Stimulated activated naive CD4-positive, alpha-beta T cell (primary cell): ENCODE measurements around the gene PSKH1.
A peak's percentile ranks its signal among the peaks of the same experiment; 100 is the strongest.

Source experiments
- DNase-seq, 6 experiments: peaks; one replicate each; lab custom pipeline; 2025; lab: John Stamatoyannopoulos, UW

The PSKH1 gene

GRCh38 chr16:67865318-67865717 is 27.7 kb upstream of the PSKH1 start:
- peak in 2 of 6 experiments; percentile 8 to 12 for DNase-seq

- DNase-seq = no peak
These were observed 24.8 kb upstream of the PSKH1 start for GRCh38 chr16:67868290-67868689.

- DNase-seq = no peak
These were observed 23.4 kb upstream of the PSKH1 start for GRCh38 chr16:67869653-67870052.

DNA sequence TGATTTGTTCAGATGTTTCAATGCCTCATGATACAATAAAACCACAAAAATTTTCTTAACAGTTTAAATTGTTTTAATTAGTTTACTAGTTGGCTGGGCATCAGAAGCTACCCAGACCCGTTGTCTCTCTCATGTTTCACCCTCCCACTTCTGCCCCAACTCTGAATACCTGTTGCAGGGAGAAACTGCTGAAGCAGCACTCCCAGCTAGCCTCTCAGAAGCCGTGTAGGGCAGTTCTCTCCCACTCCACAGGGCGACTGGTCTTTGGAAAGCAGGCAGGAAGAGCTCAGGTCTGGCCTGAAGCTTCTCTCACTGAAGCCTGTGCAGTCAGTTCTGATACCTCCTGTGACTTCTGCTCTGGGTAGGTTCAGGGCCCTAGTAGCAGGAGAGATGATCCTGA is 21.8 kb upstream of the PSKH1 start:
- no peak for DNase-seq

- no peak for DNase-seq
These were observed 20.9 kb upstream of the PSKH1 start for GRCh38 chr16:67872131-67872630.

DNA sequence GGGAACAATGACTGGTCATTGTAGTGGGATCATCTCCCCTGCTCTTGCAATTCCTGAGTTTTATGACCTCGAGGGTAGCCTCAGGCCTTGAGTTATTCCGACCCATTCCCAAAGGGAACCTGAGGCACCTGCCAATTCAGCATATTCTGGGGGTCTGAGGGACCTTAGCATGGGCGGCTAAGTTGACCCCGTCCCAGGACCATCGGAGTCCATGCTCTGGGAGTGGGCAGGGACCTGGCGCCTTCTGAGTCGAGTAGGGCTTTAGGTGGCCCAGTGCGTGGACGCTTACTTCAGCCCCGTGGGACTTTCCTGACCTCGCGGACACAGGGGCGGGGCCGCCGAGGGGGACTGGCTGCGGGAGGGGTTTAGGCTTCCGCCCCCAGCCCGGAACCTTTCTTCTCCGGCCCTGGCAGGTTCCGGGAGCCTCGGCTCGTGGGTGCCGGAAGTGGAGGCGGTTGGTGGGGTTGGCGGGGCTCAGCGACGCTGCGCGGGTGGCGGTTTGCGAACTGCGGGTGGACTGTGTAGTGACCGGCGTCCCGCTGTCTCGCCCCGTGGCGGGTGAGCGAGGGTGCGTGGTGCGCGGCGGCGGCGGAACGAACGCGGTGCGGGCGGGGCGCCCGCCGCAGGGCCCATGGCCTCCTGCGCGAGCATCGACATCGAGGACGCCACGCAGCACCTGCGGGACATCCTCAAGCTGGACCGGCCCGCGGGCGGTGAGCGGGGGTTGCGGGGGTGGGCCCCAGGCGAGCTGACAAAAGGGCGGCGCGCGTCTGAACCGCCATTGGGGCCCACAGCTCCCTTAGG is 20.2 kb upstream of the PSKH1 start, which contains the start of gene EDC4:
Gene EDC4, plus strand, starts transcription at position 422 of the 804 bp plus-strand sequence. Its CDS starts 210 bp downstream, at position 632.
- DNase-seq = peak; percentile 67 to 87 (median 83)

DNA sequence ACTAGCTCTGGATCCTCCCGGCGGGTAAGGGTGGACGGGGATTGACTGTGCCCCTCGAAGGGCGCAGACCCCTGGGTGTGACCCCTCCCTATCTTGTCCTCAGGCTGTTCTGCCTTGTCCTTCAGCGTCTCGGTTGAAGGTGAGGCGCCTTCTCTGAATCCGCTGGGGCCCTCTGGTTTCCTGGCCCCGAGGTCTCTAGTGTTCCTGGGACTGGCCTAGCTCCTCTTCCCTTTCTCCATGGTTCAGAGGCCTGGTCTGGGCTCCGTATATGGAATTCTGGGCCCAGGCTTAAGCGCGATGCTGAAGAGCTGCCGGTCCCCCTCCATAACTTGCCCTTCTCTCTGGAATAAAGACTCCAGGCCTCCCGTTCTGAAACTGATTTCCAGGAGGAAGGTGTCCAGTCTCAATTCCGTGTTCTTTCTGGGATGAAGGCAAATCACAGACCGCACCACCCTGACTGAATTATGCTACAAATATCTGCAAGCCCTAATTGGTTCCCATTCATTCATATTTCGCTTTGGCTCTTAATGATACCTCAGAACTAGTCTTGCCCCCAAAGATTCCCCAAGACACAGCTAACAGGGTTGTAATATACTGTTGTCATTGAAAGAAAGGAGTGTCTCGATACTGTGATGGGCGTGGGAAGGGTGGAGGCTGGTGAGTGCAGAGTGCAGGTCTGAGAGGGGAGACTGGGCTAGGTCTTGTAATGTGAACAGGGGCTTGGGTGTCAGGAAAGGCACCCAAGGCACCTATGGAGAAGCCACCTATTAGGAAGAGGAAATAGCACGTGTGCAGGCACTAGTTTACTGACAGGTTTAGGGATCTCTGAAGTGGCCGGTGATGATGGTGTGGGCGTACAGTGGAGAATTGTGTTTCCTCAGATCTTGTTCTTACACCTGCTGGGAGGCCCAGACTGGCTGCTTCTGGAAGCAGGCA is 19.4 kb upstream of the PSKH1 start:
- DNase-seq = no peak

GRCh38 chr16:67874372-67874771 is 18.7 kb upstream of the PSKH1 start:
- no peak for DNase-seq

- no peak for DNase-seq
These were observed 16.0 kb upstream of the PSKH1 start for GRCh38 chr16:67877064-67877463.

GRCh38 chr16:67878232-67878631 is 14.8 kb upstream of the PSKH1 start:
- DNase-seq = no peak

DNA sequence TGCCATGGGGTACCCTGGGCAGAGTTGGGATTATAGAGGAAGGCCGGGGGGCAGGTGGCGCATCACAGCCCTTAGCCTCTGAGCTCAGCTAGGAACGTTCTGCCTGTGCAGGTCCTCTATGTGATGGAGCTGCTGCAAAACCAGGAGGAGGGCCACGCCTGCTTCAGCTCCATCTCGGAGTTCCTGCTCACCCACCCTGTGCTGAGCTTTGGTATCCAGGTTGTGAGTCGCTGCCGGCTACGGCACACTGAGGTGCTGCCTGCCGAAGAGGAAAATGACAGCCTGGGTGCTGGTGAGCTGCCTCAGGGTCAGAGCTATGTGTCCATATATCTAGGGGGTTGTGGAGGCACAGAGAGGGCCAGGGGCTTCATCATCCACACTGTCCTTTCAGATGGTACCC is 14.2 kb upstream of the PSKH1 start:
- DNase-seq = no peak

GRCh38 chr16:67879462-67879861 is 13.6 kb upstream of the PSKH1 start:
- DNase-seq = no peak

DNA sequence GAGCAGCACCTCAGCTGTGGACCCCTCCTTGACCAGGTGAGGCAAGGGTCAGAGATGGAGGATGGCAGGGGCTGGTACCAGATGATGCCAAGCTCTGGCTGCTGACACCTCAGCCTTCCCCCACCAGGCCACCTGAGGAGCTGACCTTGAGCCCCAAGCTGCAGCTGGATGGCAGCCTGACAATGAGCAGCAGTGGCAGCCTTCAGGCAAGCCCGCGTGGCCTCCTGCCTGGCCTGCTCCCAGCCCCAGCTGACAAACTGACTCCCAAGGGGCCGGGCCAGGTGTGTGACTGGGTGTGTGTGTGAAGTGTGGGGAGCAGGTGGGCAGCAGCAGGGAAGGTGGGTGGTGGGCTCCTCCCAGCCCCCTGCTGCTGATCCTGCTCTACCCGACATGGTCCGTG is 13.1 kb upstream of the PSKH1 start:
- DNase-seq = no peak

- DNase-seq = no peak
These were observed 12.5 kb upstream of the PSKH1 start for GRCh38 chr16:67880584-67880983.

DNA sequence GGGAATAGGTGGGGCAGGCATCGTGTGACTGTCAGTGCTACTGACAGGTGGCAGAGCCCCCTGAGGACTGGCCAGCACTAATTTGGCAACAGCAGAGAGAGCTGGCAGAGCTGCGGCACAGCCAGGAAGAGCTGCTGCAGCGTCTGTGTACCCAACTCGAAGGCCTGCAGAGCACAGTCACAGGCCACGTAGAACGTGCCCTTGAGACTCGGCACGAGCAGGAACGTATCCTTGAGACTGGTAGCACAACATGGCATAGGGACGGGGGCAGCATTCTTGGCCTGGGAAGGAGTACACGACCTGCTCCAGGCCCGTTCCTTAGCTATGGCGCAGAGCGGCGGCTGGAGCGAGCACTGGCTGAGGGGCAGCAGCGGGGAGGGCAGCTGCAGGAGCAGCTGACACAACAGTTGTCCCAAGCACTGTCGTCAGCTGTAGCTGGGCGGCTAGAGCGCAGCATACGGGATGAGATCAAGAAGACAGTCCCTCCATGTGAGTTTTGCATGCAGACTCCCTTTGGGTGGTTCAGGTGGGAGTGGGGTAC is 11.4 kb upstream of the PSKH1 start:
- no peak for DNase-seq

DNA sequence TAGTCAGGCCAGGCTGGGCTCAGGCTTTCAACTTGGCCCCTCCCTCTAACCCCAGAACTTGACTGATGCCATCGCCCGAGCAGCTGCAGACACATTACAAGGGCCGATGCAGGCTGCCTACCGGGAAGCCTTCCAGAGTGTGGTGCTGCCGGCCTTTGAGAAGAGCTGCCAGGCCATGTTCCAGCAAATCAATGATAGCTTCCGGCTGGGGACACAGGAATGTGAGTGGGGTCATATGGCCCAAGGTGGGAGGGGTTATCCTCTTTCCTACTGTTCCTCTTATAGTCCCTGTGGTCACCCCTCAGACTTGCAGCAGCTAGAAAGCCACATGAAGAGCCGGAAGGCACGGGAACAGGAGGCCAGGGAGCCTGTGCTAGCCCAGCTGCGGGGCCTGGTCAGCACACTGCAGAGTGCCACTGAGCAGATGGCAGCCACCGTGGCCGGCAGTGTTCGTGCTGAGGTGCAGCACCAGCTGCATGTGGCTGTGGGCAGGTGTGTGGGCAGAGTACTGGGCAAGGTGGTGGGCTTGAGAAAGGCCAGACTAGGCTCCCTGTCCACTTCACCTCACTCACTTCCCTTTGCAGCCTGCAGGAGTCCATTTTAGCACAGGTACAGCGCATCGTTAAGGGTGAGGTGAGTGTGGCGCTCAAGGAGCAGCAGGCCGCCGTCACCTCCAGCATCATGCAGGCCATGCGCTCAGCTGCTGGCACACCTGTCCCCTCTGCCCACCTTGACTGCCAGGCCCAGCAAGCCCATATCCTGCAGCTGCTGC is 10.5 kb upstream of the PSKH1 start:
- DNase-seq = no peak

DNA sequence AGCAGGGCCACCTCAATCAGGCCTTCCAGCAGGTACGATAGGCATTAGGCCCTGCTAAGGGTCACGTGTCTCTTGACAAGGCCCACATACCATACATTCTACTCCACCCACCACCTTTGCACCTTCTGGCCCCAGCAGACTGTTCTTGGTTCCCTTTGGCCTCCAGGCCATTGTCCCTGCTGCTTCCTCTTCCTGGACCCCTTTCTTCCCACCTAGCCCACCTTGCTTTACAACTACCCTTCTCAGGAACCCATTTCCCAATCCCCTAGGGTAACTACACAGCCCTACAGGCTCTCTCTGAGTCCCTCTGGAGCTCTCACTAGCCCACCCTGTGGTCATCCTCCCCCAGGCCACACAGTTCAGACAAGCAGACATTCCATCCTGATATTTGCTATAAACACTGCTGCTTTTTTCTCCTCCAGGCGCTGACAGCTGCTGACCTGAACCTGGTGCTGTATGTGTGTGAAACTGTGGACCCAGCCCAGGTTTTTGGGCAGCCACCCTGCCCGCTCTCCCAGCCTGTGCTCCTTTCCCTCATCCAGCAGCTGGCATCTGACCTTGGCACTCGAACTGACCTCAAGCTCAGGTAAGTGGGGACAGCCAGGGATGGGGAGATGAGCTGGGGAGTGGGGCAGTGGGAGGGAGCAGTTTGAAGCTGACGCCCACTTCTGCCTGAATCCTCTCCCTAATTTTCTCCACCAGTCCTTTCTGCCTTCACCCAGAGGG is 9.7 kb upstream of the PSKH1 start:
- no peak for DNase-seq

GRCh38 chr16:67883872-67884261 is 9.2 kb upstream of the PSKH1 start:
- peak; percentile 56 to 83 (median 69) for DNase-seq

GRCh38 chr16:67884684-67885083 is 8.4 kb upstream of the PSKH1 start, which contains the start of gene NRN1L:
TSS of gene NRN1L (plus strand) at chr16:67884885. CDS start at chr16:67884904, 19 bp downstream.
- DNase-seq = no peak

GRCh38 chr16:67885545-67885944 is 7.5 kb upstream of the PSKH1 start:
- DNase-seq = no peak

DNA sequence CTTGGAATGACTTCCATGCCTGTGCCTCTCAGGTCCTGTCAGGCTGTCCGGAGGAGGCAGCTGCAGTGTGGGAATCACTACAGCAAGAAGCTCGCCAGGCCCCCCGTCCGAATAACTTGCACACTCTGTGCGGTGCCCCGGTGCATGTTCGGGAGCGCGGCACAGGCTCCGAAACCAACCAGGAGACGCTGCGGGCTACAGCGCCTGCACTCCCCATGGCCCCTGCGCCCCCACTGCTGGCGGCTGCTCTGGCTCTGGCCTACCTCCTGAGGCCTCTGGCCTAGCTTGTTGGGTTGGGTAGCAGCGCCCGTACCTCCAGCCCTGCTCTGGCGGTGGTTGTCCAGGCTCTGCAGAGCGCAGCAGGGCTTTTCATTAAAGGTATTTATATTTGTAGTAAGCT is 7.1 kb upstream of the PSKH1 start:
- DNase-seq = no peak
